Subcutaneous abdominal adipose tissue (tissue), 5 donors: ENCODE measurements around the gene TUT4.

Source experiments
- H3K27ac ChIP-seq: one replicate; pipeline ENCODE4 v1.7.0; 2013; ENCODE audit warnings: low read depth, mild to moderate bottlenecking, inconsistent platforms, low read length, moderate library complexity
- H3K27me3 ChIP-seq, 5 donors: one replicate each; pipeline ENCODE4 v1.7.0; 2013; ENCODE audit warnings: low read length in 5 of 5, inconsistent platforms in 1 of 5; ENCODE audit not compliant: control insufficient read depth in 5 of 5, insufficient read depth in 4 of 5
- H3K36me3 ChIP-seq, 5 donors: one replicate each; pipeline ENCODE4 v1.7.0; 2013; ENCODE audit warnings: low read length in 5 of 5; ENCODE audit not compliant: control insufficient read depth in 5 of 5, insufficient read depth in 5 of 5
- H3K4me1 ChIP-seq, 5 donors: one replicate each; pipeline ENCODE4 v1.7.0; 2013; ENCODE audit warnings: low read length in 5 of 5, mild to moderate bottlenecking in 3 of 5, moderate library complexity in 1 of 5; ENCODE audit not compliant: control insufficient read depth in 5 of 5, insufficient read depth in 5 of 5
- H3K4me3 ChIP-seq, 5 donors: one replicate each; pipeline ENCODE4 v1.7.0; 2013; ENCODE audit warnings: low read length in 5 of 5, low read depth in 1 of 5
- H3K9ac ChIP-seq, 5 donors: one replicate each; pipeline ENCODE4 v1.7.0; 2013; ENCODE audit warnings: low read length in 5 of 5, mild to moderate bottlenecking in 4 of 5, moderate library complexity in 3 of 5
- H3K9me3 ChIP-seq, 5 donors: one replicate each; pipeline ENCODE4 v1.7.0; 2013; ENCODE audit warnings: low read length in 5 of 5; ENCODE audit not compliant: control insufficient read depth in 5 of 5
- donor health status: healthy.
- donor health status: healthy.
- donor health status: healthy.
- donor health status: healthy.
- donor health status: healthy.

Gene TUT4

GRCh38 chr1:52542085-52542688, 10.7 kb downstream of the TUT4 start:
- H3K9ac ChIP-seq: no peak overlapping the region
- no peaks in the 10 kb centered on the region for H3K4me1 ChIP-seq
- H3K27me3 ChIP-seq: no peaks in the 10 kb centered on the region
- peaks cover 4 to 17% (median 14%) of the 10 kb centered on the region in 5 donors for H3K9me3 ChIP-seq
- no peaks in the 10 kb centered on the region for H3K36me3 ChIP-seq
- H3K27ac ChIP-seq: no peak overlapping the region
- H3K4me3 ChIP-seq: no peak overlapping the region

GRCh38 chr1:52534928-52535764, 17.7 kb downstream of the TUT4 start:
- Histone ChIP-seq H3K4me3 (no peak overlapping the region), H3K4me1 (peaks cover 0 to 5% (median 0%) of the 10 kb centered on the region in 5 donors), H3K9me3 (peaks cover 0 to 5% (median 2%) of the 10 kb centered on the region in 5 donors), H3K27ac (no peak overlapping the region), H3K27me3 (no peaks in the 10 kb centered on the region), H3K9ac (no peak overlapping the region), H3K36me3 (no peaks in the 10 kb centered on the region)

GRCh38 chr1:52533713-52534112, 19.2 kb downstream of the TUT4 start:
- no peak overlapping the region for H3K27ac ChIP-seq
- no peaks in the 10 kb centered on the region for H3K27me3 ChIP-seq

GRCh38 chr1:52532731-52533327, 20.1 kb downstream of the TUT4 start:
- no peaks in the 10 kb centered on the region for H3K27me3 ChIP-seq
- H3K4me3 ChIP-seq: no peak overlapping the region
- H3K27ac ChIP-seq: no peak overlapping the region
- H3K9me3 ChIP-seq: peaks cover 0 to 5% (median 2%) of the 10 kb centered on the region in 5 donors
- H3K36me3 ChIP-seq: no peaks in the 10 kb centered on the region
- no peak overlapping the region for H3K9ac ChIP-seq
- peaks cover 0 to 5% (median 0%) of the 10 kb centered on the region in 5 donors for H3K4me1 ChIP-seq

More at GRCh38 chr1:52533713-52534112, 19.2 kb downstream of the TUT4 start:
- peaks cover 0 to 5% (median 0%) of the 10 kb centered on the region in 5 donors for H3K4me1 ChIP-seq
- H3K4me3 ChIP-seq: no peak overlapping the region
- H3K9ac ChIP-seq: no peak overlapping the region
- peaks cover 0 to 5% (median 2%) of the 10 kb centered on the region in 5 donors for H3K9me3 ChIP-seq
- H3K36me3 ChIP-seq: no peaks in the 10 kb centered on the region

GRCh38 chr1:52532247-52532646, 20.6 kb downstream of the TUT4 start:
- H3K27me3 ChIP-seq: no peaks in the 10 kb centered on the region
- H3K27ac ChIP-seq: no peak overlapping the region
- H3K36me3 ChIP-seq: peaks cover 0 to 4% (median 3%) of the 10 kb centered on the region in 5 donors
- H3K9me3 ChIP-seq: peaks cover 0 to 5% (median 2%) of the 10 kb centered on the region in 5 donors
- H3K9ac ChIP-seq: no peak overlapping the region
- H3K4me1 ChIP-seq: peaks cover 0 to 5% (median 0%) of the 10 kb centered on the region in 5 donors
- H3K4me3 ChIP-seq: no peak overlapping the region

GRCh38 chr1:52531249-52531872, 21.5 kb downstream of the TUT4 start:
- peaks cover 0 to 5% (median 3%) of the 10 kb centered on the region in 5 donors for H3K36me3 ChIP-seq
- peaks cover 0 to 5% (median 2%) of the 10 kb centered on the region in 5 donors for H3K9me3 ChIP-seq
- no peak overlapping the region for H3K27ac ChIP-seq
- H3K9ac ChIP-seq: no peak overlapping the region
- H3K4me1 ChIP-seq: peaks cover 0 to 5% (median 0%) of the 10 kb centered on the region in 5 donors
- H3K4me3 ChIP-seq: no peak overlapping the region
- no peaks in the 10 kb centered on the region for H3K27me3 ChIP-seq

- H3K27me3 ChIP-seq: no peaks in the 10 kb centered on the region
- H3K27ac ChIP-seq: no peak overlapping the region
- H3K9ac ChIP-seq: no peak overlapping the region
- H3K4me3 ChIP-seq: no peak overlapping the region
- peaks cover 0 to 4% (median 2%) of the 10 kb centered on the region in 5 donors for H3K9me3 ChIP-seq
- H3K4me1 ChIP-seq: peaks cover 0 to 5% (median 0%) of the 10 kb centered on the region in 5 donors
- H3K36me3 ChIP-seq: peaks cover under 1 to 6% (median 5%) of the 10 kb centered on the region in 5 donors
Observed at GRCh38 chr1:52530563-52531144, 22.2 kb downstream of the TUT4 start.

- no peaks in the 10 kb centered on the region for H3K4me1 ChIP-seq
- H3K9ac ChIP-seq: no peak overlapping the region
- H3K27me3 ChIP-seq: no peaks in the 10 kb centered on the region
- H3K36me3 ChIP-seq: peaks cover 6 to 17% (median 16%) of the 10 kb centered on the region in 5 donors
- no peak overlapping the region for H3K27ac ChIP-seq
- no peak overlapping the region for H3K4me3 ChIP-seq
- no peaks in the 10 kb centered on the region for H3K9me3 ChIP-seq
Observed at GRCh38 chr1:52523376-52523775, 29.5 kb downstream of the TUT4 start.

GRCh38 chr1:52520148-52520547, 32.7 kb downstream of the TUT4 start:
- no peaks in the 10 kb centered on the region for H3K9me3 ChIP-seq
- H3K36me3 ChIP-seq: peaks cover 2 to 23% (median 12%) of the 10 kb centered on the region in 5 donors
- H3K4me3 ChIP-seq: no peak overlapping the region
- H3K4me1 ChIP-seq: no peaks in the 10 kb centered on the region
- H3K9ac ChIP-seq: no peak overlapping the region
- H3K27me3 ChIP-seq: no peaks in the 10 kb centered on the region
- H3K27ac ChIP-seq: no peak overlapping the region
